Measurements from ENCODE around the gene ALOX12. TPM values are rescaled to one million over a fixed set of nuclear protein-coding genes. Genes with fewer than 3 reads are reported as not detected.
A peak's percentile ranks its signal among the peaks of the same experiment; 100 is the strongest.

ALOX12 gene
- total RNA-seq, 1 experiment from 2014 or later: not detected

DNA sequence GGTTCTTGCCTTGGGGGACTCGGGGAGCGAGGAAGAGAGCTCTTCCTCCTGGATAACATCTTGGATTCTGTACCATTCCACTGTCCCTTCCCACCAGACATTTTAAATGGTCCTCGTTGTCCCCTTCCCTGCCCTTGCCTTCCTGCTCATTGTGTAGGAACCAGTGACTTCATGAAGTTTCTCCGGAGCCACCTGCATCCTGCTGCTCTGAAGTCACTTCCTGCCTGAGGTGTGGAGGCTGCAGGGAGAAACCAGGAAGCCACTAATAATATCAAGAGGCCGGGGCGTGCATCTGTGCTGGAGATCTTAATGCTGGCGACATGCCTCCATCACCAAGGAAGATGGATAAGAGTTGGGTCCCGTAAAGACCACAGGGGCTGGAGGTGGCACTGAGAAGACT is 33.8 kb downstream of the ALOX12 start:
- H3K36me3 Mint-ChIP-seq (ENCODE audit: insufficient read depth, unreplicated experiment): no peaks in the 10 kb centered on the region
- POLR2A ChIA-PET: interaction anchor here (0.5 kb wide), 1 partner anchor 1634 kb away, joined by 3 read pairs; no protein-coding TSS in a partner anchor
- H3K27me3 Mint-ChIP-seq (ENCODE audit: insufficient read depth, unreplicated experiment): no peaks in the 10 kb centered on the region
- no peak overlapping the region for H3K27ac Mint-ChIP-seq (ENCODE audit: low read depth, unreplicated experiment)
- TF ChIP-seq, protein P1, sequence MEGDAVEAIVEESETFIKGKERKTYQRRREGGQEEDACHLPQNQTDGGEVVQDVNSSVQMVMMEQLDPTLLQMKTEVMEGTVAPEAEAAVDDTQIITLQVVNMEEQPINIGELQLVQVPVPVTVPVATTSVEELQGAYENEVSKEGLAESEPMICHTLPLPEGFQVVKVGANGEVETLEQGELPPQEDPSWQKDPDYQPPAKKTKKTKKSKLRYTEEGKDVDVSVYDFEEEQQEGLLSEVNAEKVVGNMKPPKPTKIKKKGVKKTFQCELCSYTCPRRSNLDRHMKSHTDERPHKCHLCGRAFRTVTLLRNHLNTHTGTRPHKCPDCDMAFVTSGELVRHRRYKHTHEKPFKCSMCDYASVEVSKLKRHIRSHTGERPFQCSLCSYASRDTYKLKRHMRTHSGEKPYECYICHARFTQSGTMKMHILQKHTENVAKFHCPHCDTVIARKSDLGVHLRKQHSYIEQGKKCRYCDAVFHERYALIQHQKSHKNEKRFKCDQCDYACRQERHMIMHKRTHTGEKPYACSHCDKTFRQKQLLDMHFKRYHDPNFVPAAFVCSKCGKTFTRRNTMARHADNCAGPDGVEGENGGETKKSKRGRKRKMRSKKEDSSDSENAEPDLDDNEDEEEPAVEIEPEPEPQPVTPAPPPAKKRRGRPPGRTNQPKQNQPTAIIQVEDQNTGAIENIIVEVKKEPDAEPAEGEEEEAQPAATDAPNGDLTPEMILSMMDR (IDR thresholded peaks at IDR 0.05; ENCODE audit: unreplicated experiment): no peak
- no peaks in the 10 kb centered on the region for H3K9me3 Mint-ChIP-seq (ENCODE audit: unreplicated experiment)
- DNase-seq (ENCODE audit: unreplicated experiment): no peak
- no TSS peak for BruUV-seq (replicated peaks)
- CTCF ChIA-PET: interaction anchor here (1.0 kb wide), 1 partner anchor 16 kb away, joined by 4 read pairs; no protein-coding TSS in a partner anchor
- peaks cover 10% of the 10 kb centered on the region for H3K4me1 Mint-ChIP-seq (ENCODE audit: insufficient read depth, unreplicated experiment)
- no peak overlapping the region for H3K4me3 Mint-ChIP-seq (ENCODE audit: unreplicated experiment)
- intact Hi-C loops (cut with micrococcal nuclease): no loop called here

DNA sequence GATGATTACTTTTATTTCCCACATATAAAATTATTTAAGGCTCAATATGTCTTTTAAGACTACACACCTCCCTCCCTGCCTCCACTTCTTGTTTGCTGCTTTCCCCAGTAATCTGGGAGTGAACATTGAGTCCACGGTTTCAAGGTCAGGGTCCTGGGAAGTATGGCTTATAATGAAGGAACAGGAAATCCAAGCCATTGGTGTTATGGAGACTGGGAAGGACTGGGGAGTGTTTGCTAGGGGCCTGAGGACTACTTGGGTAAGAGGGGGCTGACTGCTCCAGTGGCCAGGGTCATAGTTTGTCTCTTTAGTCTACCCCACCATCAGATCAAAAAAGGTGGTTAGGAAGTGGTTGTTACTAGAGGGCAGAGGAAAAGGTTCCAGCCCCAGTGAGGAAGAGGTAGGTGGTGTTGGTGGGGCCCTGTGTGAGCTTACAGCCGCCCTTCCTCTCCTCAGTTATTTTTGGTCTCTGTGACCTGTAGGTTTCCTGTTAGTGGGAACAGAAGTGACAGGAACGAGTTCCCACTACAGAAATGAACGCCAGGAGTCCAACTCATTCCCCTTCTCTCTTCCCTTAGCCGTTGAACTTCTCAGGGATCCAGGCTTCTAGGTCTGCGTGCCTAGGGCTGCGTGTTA is 39.2 kb downstream of the ALOX12 start:
- H3K4me3 Mint-ChIP-seq (ENCODE audit: unreplicated experiment): peak overlapping the region; percentile 92
- DNase-seq (ENCODE audit: unreplicated experiment): no peak
- peaks cover 21% of the 10 kb centered on the region for H3K4me1 Mint-ChIP-seq (ENCODE audit: insufficient read depth, unreplicated experiment)
- peaks cover 10% of the 10 kb centered on the region for H3K36me3 Mint-ChIP-seq (ENCODE audit: insufficient read depth, unreplicated experiment)
- TSS peak; percentile 89 for BruUV-seq (replicated peaks)
- intact Hi-C loops (cut with micrococcal nuclease): no loop called here
- TF ChIP-seq, protein P1 (IDR thresholded peaks at IDR 0.05; ENCODE audit: unreplicated experiment): no peak
- POLR2A ChIA-PET: interaction anchor here (0.7 to 2.0 kb wide), 21 partner anchors 10 to 549 kb away, joined by 3 to 21 read pairs (median 4); partner anchors contain the start of genes ACADVL, DLG4, DVL2 and MPDU1
- no peaks in the 10 kb centered on the region for H3K27me3 Mint-ChIP-seq (ENCODE audit: insufficient read depth, unreplicated experiment)
- CTCF ChIA-PET: interaction anchor here (1.0 to 1.2 kb wide), 2 partner anchors 11 to 13 kb away, joined by 3 to 7 read pairs; no protein-coding TSS in a partner anchor
- H3K27ac Mint-ChIP-seq (ENCODE audit: low read depth, unreplicated experiment): peak overlapping the region; percentile 92
- no peaks in the 10 kb centered on the region for H3K9me3 Mint-ChIP-seq (ENCODE audit: unreplicated experiment)

DNA sequence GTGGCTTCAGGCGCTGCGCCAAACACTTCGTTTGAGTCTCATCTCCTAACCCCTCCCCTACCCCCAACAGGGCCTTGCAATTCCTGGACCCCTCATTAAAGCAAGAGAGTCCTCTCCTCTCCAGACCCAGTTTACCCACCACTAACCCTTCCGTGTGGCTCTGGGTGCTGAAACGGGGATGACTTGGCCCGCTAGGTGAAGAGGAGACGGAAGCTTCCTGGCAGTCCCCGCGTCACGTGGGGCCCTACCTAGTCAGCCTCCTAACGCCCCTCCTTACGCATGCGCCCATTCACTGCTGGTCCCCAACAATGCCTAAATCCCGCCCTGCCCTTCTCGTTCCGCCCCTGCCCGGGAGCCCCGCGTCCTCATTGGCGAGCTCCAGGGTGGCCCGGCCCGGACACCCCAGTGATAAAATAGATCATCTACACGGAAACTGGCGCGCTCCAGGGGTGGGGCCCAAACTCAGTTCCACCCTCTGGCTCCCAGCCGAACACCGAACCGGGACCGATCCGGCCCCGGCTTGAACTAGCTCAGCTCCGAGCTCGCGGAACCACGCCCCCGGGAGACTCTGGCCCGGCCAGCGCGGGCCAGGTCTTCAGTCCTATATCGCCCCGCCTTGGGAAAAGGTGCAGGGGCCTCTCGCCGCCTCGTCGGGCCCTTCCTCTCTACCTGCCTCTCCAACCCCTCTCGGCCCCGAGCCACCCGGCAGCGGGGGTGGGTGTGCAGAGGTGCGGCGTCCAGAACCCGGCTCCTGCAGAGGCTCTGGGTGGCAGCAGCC is 39.9 kb downstream of the ALOX12 start, which contains the start of gene SLC16A13:
TSS of gene SLC16A13 (plus strand) at position 425 of the 778 bp plus-strand sequence. CDS start 368 bp downstream, outside the sequence.
- peak; percentile 99 for DNase-seq (ENCODE audit: unreplicated experiment)
- ChIA-PET POLR2A (interaction anchor here (0.6 to 2.0 kb wide), 30 partner anchors 10 to 848 kb away, joined by 3 to 21 read pairs (median 4); partner anchors contain the start of genes ACADVL, DLG4, DVL2 and MPDU1), CTCF (interaction anchor here (1.0 to 1.2 kb wide), 2 partner anchors 10 to 14 kb away, joined by 3 to 7 read pairs; no protein-coding TSS in a partner anchor)
- H3K4me1 Mint-ChIP-seq (ENCODE audit: insufficient read depth, unreplicated experiment): peaks cover 21% of the 10 kb centered on the region
- peak within 1 kb of the TSS; percentile 92 for H3K4me3 Mint-ChIP-seq (ENCODE audit: unreplicated experiment)
- no peaks in the 10 kb centered on the region for H3K9me3 Mint-ChIP-seq (ENCODE audit: unreplicated experiment)
- H3K27ac Mint-ChIP-seq (ENCODE audit: low read depth, unreplicated experiment): peak within 1 kb of the TSS; percentile 92
- H3K36me3 Mint-ChIP-seq (ENCODE audit: insufficient read depth, unreplicated experiment): peaks cover 10% of the 10 kb centered on the region
- H3K27me3 Mint-ChIP-seq (ENCODE audit: insufficient read depth, unreplicated experiment): no peaks in the 10 kb centered on the region
- TF ChIP-seq, protein P1 (IDR thresholded peaks at IDR 0.05; ENCODE audit: unreplicated experiment): no peak
- no TSS peak for BruUV-seq (replicated peaks)
- intact Hi-C loops (cut with micrococcal nuclease): no loop called here
